Measurements from ENCODE around the gene HSD17B11. TPM values are rescaled to one million over a fixed set of nuclear protein-coding genes. Genes with fewer than 3 reads are reported as not detected.
A peak's percentile ranks its signal among the peaks of the same experiment; 100 is the strongest.

HSD17B11 gene
- polyA plus RNA-seq, 3 donors = 86.9 to 330 (median 272) TPM

GRCh38 chr4:87370068-87370467 is 20.9 kb downstream of the HSD17B11 start:
- Mint-ChIP-seq H3K4me1 (no peaks in the 10 kb centered on the region), H3K27me3 (ENCODE audit: low read depth in 3 of 3) (peaks cover 0 to 2% (median 0%) of the 10 kb centered on the region in 3 donors), H3K36me3 (peaks cover 67 to 81% of the 10 kb centered on the region in 2 donors), H3K4me3 (no peak overlapping the region), H3K27ac (no peak overlapping the region), H3K9me3 (no peaks in the 10 kb centered on the region)
- H3K9ac ChIP-seq (ENCODE audit: insufficient read depth, low read length, poor library complexity, severe bottlenecking) = no peak overlapping the region
- peaks cover 0 to 3% of the 10 kb centered on the region in 2 donors for H3K4me1 ChIP-seq (ENCODE audit: control insufficient read depth in 1 of 2, insufficient read depth in 2 of 2, low read length in 2 of 2)
- H3K4me2 ChIP-seq (replicated peaks; ENCODE audit: extremely low read depth, low read length, poor library complexity, severe bottlenecking) = no peak overlapping the region
- no peak for DNase-seq
- no peaks in the 10 kb centered on the region for H3K9me3 ChIP-seq (replicated peaks in 1 of 2; ENCODE audit: control insufficient read depth in 1 of 2, insufficient read depth in 1 of 2, low read length in 2 of 2)
- H2AFZ ChIP-seq (ENCODE audit: insufficient read depth, low read depth, low read length, poor library complexity, severe bottlenecking) = no peak overlapping the region
- peaks cover 85% of the 10 kb centered on the region for H4K20me1 ChIP-seq (ENCODE audit: insufficient read depth, low read length)
- no peak overlapping the region for H3K4me3 ChIP-seq (replicated peaks in 1 of 3; ENCODE audit: low read depth in 2 of 3, low read length in 3 of 3)
- no CpG with 5 or more reads among the region's 2 CpGs for WGBS (ENCODE audit: insufficient coverage)
- H3K27ac ChIP-seq (ENCODE audit: low read depth in 1 of 2, low read length in 2 of 2) = peak overlapping the region in 1 of 2 donors; percentile 20
- intact Hi-C loops (cut with micrococcal nuclease) = loop anchor here in 1 of 2 donors (5.0 kb wide), 1 partner anchor 97 kb away; no protein-coding TSS in a partner anchor
- H3K36me3 ChIP-seq (replicated peaks in 1 of 2; ENCODE audit: control insufficient read depth in 1 of 2, insufficient read depth in 2 of 2, low read length in 2 of 2) = peaks cover 89 to 95% of the 10 kb centered on the region in 2 donors
- no peaks in the 10 kb centered on the region for H3K27me3 ChIP-seq (ENCODE audit: control insufficient read depth in 2 of 2, insufficient read depth in 2 of 2, low read length in 2 of 2)
- H3K79me2 ChIP-seq (ENCODE audit: insufficient read depth, low read length) = peaks cover 48% of the 10 kb centered on the region
- no peak for TF ChIP-seq CTCF (IDR thresholded peaks at IDR 0.05)

GRCh38 chr4:87366521-87367162 is 24.3 kb downstream of the HSD17B11 start:
- no peaks in the 10 kb centered on the region for H3K4me1 ChIP-seq (ENCODE audit: control insufficient read depth in 1 of 2, insufficient read depth in 2 of 2, low read length in 2 of 2)
- H3K27ac ChIP-seq (ENCODE audit: low read depth in 1 of 2, low read length in 2 of 2) = no peak overlapping the region
- H3K4me3 Mint-ChIP-seq = no peak overlapping the region
- H3K4me1 Mint-ChIP-seq = no peaks in the 10 kb centered on the region
- peaks cover 0 to under 1% (median 0%) of the 10 kb centered on the region in 7 donors for H3K9me3 Mint-ChIP-seq
- peaks cover 87% of the 10 kb centered on the region for H4K20me1 ChIP-seq (ENCODE audit: insufficient read depth, low read length)
- peaks cover 39% of the 10 kb centered on the region for H3K79me2 ChIP-seq (ENCODE audit: insufficient read depth, low read length)
- H2AFZ ChIP-seq (ENCODE audit: insufficient read depth, low read depth, low read length, poor library complexity, severe bottlenecking) = no peak overlapping the region
- intact Hi-C loops (cut with micrococcal nuclease) = no loop called here
- peaks cover 73 to 83% of the 10 kb centered on the region in 2 donors for H3K36me3 Mint-ChIP-seq
- no CpG with 5 or more reads among the region's 2 CpGs for WGBS (ENCODE audit: insufficient coverage)
- no peak overlapping the region for H3K4me2 ChIP-seq (replicated peaks; ENCODE audit: extremely low read depth, low read length, poor library complexity, severe bottlenecking)
- no peak overlapping the region for H3K9ac ChIP-seq (ENCODE audit: insufficient read depth, low read length, poor library complexity, severe bottlenecking)
- H3K27me3 Mint-ChIP-seq (ENCODE audit: low read depth in 3 of 3) = peaks cover 0 to 2% (median 0%) of the 10 kb centered on the region in 3 donors
- no peak for DNase-seq
- H3K27ac Mint-ChIP-seq = no peak overlapping the region
- no peaks in the 10 kb centered on the region for H3K9me3 ChIP-seq (replicated peaks in 1 of 2; ENCODE audit: control insufficient read depth in 1 of 2, insufficient read depth in 1 of 2, low read length in 2 of 2)
- H3K36me3 ChIP-seq (replicated peaks in 1 of 2; ENCODE audit: control insufficient read depth in 1 of 2, insufficient read depth in 2 of 2, low read length in 2 of 2) = peaks cover 90 to 95% of the 10 kb centered on the region in 2 donors
- no peak overlapping the region for H3K4me3 ChIP-seq (replicated peaks in 1 of 3; ENCODE audit: low read depth in 2 of 3, low read length in 3 of 3)
- TF ChIP-seq CTCF (IDR thresholded peaks at IDR 0.05) = no peak
- H3K27me3 ChIP-seq (ENCODE audit: control insufficient read depth in 2 of 2, insufficient read depth in 2 of 2, low read length in 2 of 2) = no peaks in the 10 kb centered on the region

Measured in CD14-positive monocyte (primary cell).